Neutrophil (primary cell): ENCODE data around the gene ZFHX2.
A peak's percentile ranks its signal among the peaks of the same experiment; 100 is the strongest.

Source experiments
- H3K27ac ChIP-seq: fragments of 200-600 bp; sonication (generic); 2 replicates; pipeline ENCODE4 v1.5.1; 2016; ENCODE audit warnings: mild to moderate bottlenecking, moderate library complexity
- H3K27me3 ChIP-seq: fragments of 200-600 bp; sonication (generic); 2 replicates; pipeline ENCODE4 v1.6.0; 2016; ENCODE audit warnings: mild to moderate bottlenecking
- H3K36me3 ChIP-seq: fragments of 200-600 bp; sonication (generic); 2 replicates; pipeline ENCODE4 v1.5.1; 2017
- H3K4me1 ChIP-seq, 2 experiments: fragments of 200-600 bp in 1 of 2; sonication (generic) in 1 of 2; 1 replicate in 1 of 2; 2 replicates in 1 of 2; pipeline versions ENCODE4 v1.5.1 to v1.6.1; 2013 to 2016; ENCODE audit warnings: low read depth in 1 of 2, low read length in 1 of 2, mild to moderate bottlenecking in 1 of 2, moderate library complexity in 1 of 2; ENCODE audit not compliant: control insufficient read depth in 1 of 2, insufficient read depth in 1 of 2
- H3K4me3 ChIP-seq, 2 experiments: fragments of 200-600 bp in 1 of 2; sonication (generic) in 1 of 2; 1 replicate in 1 of 2; 2 replicates in 1 of 2; pipeline ENCODE4 v1.5.1; 2013 to 2016; ENCODE audit warnings: low read depth in 1 of 2, low read length in 1 of 2, mild to moderate bottlenecking in 1 of 2, moderate library complexity in 1 of 2
- H3K9me3 ChIP-seq: fragments of 200-600 bp; sonication (generic); 2 replicates; pipeline ENCODE4 v1.5.1; 2016
- TF ChIP-seq, protein P1 (sequence below): fragments of 200-600 bp; sonication (generic); IDR thresholded peaks from 2 replicates; pipeline ENCODE4 v1.5.1; 2016; ENCODE audit warnings: antibody characterized with exemption

ZFHX2 gene

DNA sequence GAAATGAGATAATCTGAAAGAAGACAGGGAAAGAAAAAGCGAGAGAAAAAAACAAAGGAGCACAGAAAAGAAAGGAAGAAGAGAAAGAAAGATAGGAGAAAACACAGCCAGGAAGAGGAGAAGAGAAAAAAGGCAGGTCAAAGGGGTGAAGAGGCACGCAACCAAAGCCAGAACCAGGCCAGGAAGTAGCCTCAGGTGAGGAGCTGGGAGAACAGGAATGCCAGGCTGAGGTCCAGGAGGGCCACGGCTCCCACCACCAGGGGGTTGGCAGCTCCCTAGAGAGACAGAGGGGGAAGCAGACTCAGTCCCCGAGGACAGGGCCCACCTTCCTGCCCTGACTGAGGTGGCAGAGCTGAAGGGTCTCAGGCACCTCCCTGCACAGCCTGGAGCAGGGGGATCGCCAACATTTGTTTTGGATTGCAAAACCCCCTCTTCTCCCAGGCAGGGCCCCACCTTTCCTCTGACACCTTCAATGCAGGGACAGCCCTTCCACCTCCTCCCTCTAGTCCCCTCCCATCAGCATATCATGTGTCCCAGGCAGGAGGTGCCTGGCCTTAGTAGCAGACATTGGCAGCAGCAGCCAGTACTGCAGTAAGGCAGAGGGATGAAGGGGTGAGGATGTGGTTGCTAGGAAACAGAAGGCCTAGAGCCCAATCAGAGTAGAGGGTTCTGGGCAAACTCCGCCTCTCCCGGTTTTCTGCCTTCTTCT lies 18.0 kb upstream of the ZFHX2 start:
- H3K27me3 ChIP-seq, result peaks cover 31% of the 10 kb centered on the region
- TF ChIP-seq, protein P1, sequence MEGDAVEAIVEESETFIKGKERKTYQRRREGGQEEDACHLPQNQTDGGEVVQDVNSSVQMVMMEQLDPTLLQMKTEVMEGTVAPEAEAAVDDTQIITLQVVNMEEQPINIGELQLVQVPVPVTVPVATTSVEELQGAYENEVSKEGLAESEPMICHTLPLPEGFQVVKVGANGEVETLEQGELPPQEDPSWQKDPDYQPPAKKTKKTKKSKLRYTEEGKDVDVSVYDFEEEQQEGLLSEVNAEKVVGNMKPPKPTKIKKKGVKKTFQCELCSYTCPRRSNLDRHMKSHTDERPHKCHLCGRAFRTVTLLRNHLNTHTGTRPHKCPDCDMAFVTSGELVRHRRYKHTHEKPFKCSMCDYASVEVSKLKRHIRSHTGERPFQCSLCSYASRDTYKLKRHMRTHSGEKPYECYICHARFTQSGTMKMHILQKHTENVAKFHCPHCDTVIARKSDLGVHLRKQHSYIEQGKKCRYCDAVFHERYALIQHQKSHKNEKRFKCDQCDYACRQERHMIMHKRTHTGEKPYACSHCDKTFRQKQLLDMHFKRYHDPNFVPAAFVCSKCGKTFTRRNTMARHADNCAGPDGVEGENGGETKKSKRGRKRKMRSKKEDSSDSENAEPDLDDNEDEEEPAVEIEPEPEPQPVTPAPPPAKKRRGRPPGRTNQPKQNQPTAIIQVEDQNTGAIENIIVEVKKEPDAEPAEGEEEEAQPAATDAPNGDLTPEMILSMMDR, result no peak
- H3K4me1 ChIP-seq, result peaks cover 29% of the 10 kb centered on the region in 2 experiments
- no peak overlapping the region for H3K27ac ChIP-seq
- H3K4me3 ChIP-seq, result no peak overlapping the region
- H3K36me3 ChIP-seq, result peaks cover 16% of the 10 kb centered on the region
- H3K9me3 ChIP-seq, result no peaks in the 10 kb centered on the region

DNA sequence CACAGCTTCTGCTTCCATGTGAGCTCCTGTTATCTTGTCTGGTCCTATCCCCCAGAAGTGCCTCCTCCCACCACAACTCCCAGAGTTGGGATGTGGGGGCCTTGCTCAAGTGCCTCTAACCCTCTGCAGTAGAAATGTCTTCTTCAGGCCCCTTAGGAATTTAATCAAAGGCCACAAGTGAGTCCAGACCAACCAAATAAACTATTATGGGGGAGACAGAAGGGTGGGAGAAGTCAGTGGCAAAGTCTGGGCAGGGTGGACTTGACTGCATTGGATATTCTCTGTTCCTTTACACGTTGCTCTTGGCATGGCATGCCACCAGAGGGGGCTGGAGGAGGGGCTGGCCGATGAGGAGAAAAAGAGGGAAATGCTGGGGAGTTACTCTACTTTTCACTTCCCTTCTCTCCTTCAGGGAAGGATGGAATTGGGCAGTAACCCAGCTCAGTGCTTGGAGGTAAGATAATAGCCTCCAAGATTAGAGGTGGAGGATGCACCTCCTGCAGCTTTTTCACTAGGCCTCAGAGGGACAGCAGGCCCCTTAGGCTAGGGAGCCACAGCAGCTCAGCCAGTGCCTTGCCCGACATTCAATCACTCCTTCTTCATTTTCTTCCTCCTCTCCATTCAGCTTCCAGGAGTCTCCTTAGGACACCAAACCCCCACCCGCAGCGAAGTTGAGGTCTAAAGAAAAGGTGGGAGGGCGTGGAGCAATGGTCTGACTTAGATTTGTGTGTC lies 17.2 kb upstream of the ZFHX2 start:
- Histone ChIP-seq H3K4me3 (no peak overlapping the region), H3K4me1 (peaks cover 29 to 37% of the 10 kb centered on the region in 2 experiments), H3K27me3 (peaks cover 23% of the 10 kb centered on the region), H3K9me3 (no peaks in the 10 kb centered on the region), H3K36me3 (peaks cover 24% of the 10 kb centered on the region), H3K27ac (no peak overlapping the region)
- TF ChIP-seq, protein P1, result no peak

DNA sequence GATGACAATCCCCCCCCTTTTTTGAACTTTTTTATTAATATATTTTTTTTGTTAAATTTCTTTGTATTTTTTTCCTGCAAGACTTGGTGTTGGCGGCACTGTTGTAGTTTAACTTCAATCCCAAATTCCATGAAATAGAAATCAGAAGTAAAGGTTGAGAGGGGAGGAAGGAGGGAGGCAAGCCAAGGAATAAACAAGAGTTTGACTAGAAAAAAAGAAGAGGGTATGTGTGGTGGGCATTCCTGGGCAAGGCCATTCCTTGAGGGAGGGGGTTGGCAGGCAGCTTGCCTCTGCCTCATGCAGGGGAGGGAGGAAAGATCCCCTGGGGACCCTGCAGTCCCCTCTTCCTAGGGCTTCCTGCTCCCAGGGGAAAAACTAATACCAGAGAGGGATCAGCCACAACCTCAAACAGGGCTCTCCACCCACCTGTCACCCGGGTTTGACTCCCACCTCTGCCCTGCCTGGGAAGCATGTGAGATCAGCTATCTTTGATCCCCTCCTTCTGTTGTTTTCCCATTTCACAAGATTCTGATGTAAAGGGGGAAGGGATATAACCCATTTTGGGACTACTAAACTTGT lies 16.5 kb upstream of the ZFHX2 start:
- no peaks in the 10 kb centered on the region for H3K9me3 ChIP-seq
- H3K27me3 ChIP-seq, result peaks cover 16% of the 10 kb centered on the region
- H3K4me1 ChIP-seq, result peaks cover 29 to 42% of the 10 kb centered on the region in 2 experiments
- peak overlapping the region; percentile 78 for H3K27ac ChIP-seq
- TF ChIP-seq, protein P1, result no peak
- H3K4me3 ChIP-seq, result peak overlapping the region; percentile 86 to 89
- peaks cover 31% of the 10 kb centered on the region for H3K36me3 ChIP-seq

DNA sequence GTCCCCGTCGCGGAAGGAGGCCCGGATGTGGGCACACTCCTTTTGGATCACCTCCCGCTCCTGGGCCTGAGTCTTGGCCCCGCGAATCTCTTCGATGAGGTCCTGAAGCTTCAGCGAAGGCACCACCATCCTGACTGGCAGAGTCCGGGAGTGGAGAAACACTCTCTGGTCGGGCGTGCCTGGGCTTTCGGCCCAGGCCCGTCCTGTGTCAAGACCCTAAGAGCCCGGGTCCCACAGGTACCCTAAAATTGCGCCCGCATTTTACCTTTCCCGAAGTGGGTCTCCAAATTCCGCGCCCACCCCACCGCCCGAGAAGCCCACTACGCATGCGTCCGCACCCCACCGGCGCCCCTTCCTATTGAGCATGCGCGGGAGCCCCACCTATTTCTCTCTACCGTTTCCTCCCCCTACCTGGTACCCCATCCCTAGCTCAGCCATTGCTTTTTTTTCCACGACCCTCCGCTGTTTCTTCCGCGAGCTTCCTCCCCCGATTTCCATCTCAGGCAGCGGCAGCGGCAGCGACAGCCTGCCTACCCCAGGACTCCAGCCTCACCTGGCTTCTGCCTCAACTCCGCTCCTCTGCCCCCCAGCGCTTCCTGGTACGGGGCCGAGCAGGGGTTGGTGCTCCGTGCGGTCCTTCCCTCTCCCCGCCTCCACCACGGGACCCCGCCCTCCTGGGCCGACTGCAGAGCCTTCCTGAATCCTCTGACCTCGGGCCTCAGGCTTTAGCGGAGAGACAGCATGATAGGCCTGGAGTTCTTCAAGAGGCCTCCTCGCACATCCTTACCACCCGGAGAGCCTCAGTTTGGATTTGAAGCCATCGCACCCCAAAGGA lies 15.8 kb upstream of the ZFHX2 start, which contains the start of gene AP1G2:
Gene AP1G2 (minus strand): TSS at position 606 of the 835 bp plus-strand sequence. CDS start 477 bp downstream, at position 129.
- H3K4me3 ChIP-seq, result peak within 1 kb of the TSS; percentile 86 to 89
- peaks cover 9% of the 10 kb centered on the region for H3K27me3 ChIP-seq
- no peaks in the 10 kb centered on the region for H3K9me3 ChIP-seq
- H3K36me3 ChIP-seq, result peaks cover 35% of the 10 kb centered on the region
- TF ChIP-seq, protein P1, result peak; percentile 17
- H3K27ac ChIP-seq, result peak within 1 kb of the TSS; percentile 78
- peaks cover 28 to 47% of the 10 kb centered on the region in 2 experiments for H3K4me1 ChIP-seq

DNA sequence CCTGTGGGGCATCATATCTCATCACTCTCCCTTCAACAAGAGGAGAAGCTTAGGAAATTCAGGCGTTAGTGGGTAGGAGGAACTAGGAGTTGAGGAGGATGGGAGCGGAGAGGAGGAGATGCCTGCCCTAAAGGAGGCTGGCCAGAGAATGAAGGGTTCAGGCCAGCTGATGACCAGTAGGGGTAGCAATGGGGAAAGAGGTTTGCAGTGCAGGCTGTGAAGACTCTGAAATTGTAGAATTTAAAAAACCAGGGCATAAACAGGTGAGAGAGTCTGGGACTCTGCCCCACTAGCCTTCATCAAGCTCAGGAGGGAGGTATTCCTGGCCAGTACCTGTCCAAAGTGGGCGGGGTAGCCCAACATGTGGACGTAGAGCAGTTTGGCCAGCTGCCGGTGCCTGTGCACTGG lies 15.2 kb upstream of the ZFHX2 start:
- Histone ChIP-seq H3K4me3 (peak overlapping the region; percentile 86 to 89), H3K36me3 (peaks cover 41% of the 10 kb centered on the region), H3K27me3 (peaks cover 3% of the 10 kb centered on the region), H3K4me1 (peaks cover 23 to 41% of the 10 kb centered on the region in 2 experiments), H3K9me3 (no peaks in the 10 kb centered on the region), H3K27ac (peak overlapping the region; percentile 78)
- TF ChIP-seq, protein P1, result no peak
